HepG2 (cell line): ENCODE measurements around the gene MRFAP1.

Experiments
- ATF2 ChIP-seq: sonication (generic); formaldehyde crosslinking; IDR thresholded peaks from 2 replicates; pipeline ENCODE4 v1.4.0; 2020; ENCODE audit warnings: missing genetic modification reagents
- ATF3 ChIP-seq: sonication (generic); formaldehyde crosslinking; IDR thresholded peaks from 2 replicates; pipeline ENCODE4 v1.4.0; 2020; ENCODE audit warnings: missing genetic modification reagents
- CHCHD3 ChIP-seq: sonication (generic); formaldehyde crosslinking; IDR thresholded peaks from 2 replicates; pipeline ENCODE4 v1.8.0; 2022; ENCODE audit warnings: mild to moderate bottlenecking, missing genetic modification reagents, moderate library complexity
- CTCF ChIP-seq: sonication (generic); formaldehyde crosslinking; IDR thresholded peaks from 2 replicates; pipeline ENCODE4 v1.5.0; 2020; ENCODE audit warnings: mild to moderate bottlenecking, missing genetic modification reagents, moderate library complexity
- HNRNPL ChIP-seq: fragments of 200-400 bp; formaldehyde crosslinking; IDR thresholded peaks from 2 replicates; pipeline ENCODE4 v1.6.1; 2017; ENCODE audit warnings: mild to moderate bottlenecking, low read depth, low read length
- RFX5 ChIP-seq: IDR thresholded peaks from 2 replicates; pipeline ENCODE4 v1.6.1; 2011; ENCODE audit warnings: low read depth, low read length, improper control_type of control experiment
- SRSF1 ChIP-seq: fragments of 200-400 bp; formaldehyde crosslinking; optimal IDR thresholded peaks from 2 replicates; pipeline ENCODE3; 2017; ENCODE audit warnings: mild to moderate bottlenecking, low read depth, low read length, moderate library complexity
- ZFP82 ChIP-seq: sonication (generic); formaldehyde crosslinking; IDR thresholded peaks from 2 replicates; pipeline ENCODE4 v1.5.1; 2020; ENCODE audit warnings: mild to moderate bottlenecking, missing genetic modification reagents, borderline replicate concordance
- ZKSCAN5 ChIP-seq: sonication (generic); formaldehyde crosslinking; IDR thresholded peaks from 2 replicates; pipeline ENCODE4 v1.5.1; 2020; ENCODE audit warnings: mild to moderate bottlenecking, missing genetic modification reagents
- ZNF274 ChIP-seq: sonication (generic); formaldehyde crosslinking; IDR thresholded peaks from 2 replicates; pipeline ENCODE4 v1.5.1; 2020; ENCODE audit warnings: mild to moderate bottlenecking, missing genetic modification reagents
- ZNF331 ChIP-seq: sonication (generic); formaldehyde crosslinking; IDR thresholded peaks from 2 replicates; pipeline ENCODE4 v1.4.0; 2020; ENCODE audit warnings: missing genetic modification reagents

GRCh38 chr4:6622744-6623143 is 17.7 kb upstream of the MRFAP1 start:
- TF ChIP-seq ZNF274 (CRISPR knock-in tag) (no peak), ATF3 (CRISPR knock-in tag) (no peak), CHCHD3 (CRISPR knock-in tag) (no peak), ZFP82 (CRISPR knock-in tag) (no peak), ZKSCAN5 (CRISPR knock-in tag) (no peak), CTCF (CRISPR knock-in tag) (no peak), HNRNPL (no peak), ZNF331 (CRISPR knock-in tag) (no peak), ATF2 (CRISPR knock-in tag) (no peak), RFX5 (no peak), SRSF1 (no peak)
